ENCODE results near the gene TMTC2.
A peak's percentile ranks its signal among the peaks of the same experiment; 100 is the strongest.

The TMTC2 gene

DNA sequence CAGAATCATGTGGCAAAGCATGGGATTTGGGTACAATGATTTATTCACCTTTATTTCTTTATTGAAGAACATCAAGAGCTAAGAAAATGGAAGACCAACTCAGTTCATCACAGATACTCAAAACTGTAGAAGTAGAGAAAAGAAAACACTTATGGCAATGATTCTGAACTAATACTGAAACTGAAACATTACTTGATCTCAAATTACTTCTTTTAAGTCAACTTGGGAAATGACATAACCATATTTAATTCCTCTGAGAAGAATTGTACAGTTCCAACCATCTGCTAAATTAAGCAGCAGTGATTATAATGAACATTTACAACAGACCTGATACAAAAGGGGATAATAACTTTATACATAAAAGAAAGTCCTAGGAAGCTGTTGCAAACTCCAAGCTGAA, 466.5 kb downstream of the TMTC2 start:
- no peak for DNase-seq

DNA sequence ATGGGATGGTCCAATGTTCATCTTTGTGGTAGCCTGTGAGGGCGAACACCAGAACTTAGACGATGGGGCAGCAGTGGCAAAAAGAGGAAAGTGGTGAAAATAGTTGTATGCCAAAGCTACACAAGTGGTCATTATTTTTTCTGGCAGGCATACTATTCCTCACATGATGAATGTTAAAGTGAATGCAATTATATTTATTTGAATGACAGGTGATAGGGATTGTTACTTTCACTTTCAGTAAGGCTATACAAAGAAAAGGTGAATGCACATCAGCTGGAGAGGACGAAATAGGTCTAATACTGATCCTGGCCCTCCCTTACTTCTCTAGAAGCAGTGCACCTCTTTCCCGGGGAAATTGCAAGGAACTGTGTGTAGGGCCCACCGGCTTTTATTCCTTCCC, 470.1 kb downstream of the TMTC2 start:
- DNase-seq, result no peak

- peak; percentile 6 for DNase-seq
Measured at GRCh38 chr12:83157604-83158003, 470.9 kb downstream of the TMTC2 start.

DNA sequence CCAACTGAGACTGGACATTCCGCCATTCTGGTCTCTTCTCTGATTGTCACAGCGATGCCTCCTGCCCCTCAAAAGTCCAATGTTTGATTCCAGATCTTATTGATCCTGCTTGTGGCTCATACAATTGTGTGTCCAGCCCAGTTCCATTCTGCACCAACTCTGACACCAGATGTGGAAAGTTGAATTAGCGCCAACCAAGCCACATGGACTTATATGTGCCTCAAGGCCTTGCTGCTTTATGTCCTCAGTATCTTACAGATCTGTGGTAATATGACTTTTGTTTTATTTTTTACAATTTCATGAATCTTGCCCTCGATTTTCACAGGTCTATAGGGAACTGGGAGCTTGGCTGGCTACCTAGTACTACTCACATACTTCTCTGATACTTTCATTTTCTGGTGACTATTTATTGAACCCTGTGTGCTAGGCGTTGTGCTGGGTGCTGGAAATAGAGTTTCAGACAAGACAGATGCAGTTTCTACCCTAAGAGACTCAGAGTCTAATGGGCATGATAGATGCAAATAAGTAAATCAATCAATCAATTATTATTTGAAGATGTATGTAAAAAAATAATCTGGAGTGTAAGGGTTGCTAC, 472.0 kb downstream of the TMTC2 start:
- DNase-seq, result no peak

DNA sequence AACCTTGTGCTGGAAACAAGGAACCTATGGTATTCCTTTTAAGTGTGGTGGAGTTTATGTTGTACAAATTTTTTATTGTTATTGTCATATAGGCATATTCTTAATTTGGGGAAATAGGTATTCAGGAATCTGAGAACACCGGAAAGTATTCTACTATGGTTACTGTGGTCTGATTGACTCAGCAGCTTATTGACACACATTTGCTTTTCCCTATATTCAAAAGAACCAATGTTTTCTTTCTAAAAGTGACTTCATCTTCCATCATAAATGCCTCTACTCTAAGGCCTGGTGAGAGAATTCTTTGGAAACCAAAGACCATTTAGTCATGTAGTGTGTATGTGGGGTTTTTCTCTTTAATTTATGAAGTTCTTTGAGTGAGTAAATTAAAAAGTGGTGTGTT, 474.8 kb downstream of the TMTC2 start:
- DNase-seq, result no peak

DNA sequence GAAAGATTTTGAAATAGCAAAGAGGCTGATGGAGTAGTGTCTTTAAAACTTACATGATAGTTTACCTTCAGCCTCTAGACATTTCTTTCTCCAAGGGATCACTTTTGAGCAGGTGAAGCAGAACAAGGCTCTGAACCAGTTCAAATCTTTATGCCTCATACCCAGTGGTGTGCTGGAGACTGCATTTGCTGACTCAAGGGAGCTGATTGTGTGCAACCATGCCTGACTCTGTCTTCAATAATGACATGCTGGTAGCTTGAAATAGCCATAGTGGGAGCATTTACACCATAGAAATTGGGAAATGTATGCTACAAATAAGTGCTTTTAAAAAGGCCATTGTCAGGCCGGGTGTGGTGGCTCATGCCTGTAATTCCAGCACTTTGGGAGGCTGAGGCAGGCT, 482.0 kb downstream of the TMTC2 start:
- DNase-seq, result no peak

DNA sequence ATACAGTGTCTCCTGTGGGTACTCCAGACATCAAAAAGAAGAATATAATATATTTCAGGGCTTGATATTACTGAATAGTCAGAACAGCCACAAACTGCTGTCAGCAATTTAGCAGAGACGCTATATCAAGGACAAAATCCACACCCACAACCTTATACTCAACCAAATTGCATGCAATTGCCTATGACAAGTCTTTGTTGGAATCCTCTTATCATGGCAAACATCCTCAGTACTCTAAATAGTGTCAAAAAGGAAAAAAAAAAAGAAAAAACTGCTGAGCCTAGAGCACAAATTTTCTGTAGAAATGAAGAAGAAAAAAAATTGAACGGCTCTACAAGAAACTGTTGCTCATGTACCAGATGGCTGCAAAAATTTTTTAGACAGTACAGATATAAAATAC, 485.7 kb downstream of the TMTC2 start:
- DNase-seq, result peak; percentile 9

GRCh38 chr12:83172866-83173649, 486.4 kb downstream of the TMTC2 start:
- DNase-seq, result no peak

GRCh38 chr12:83179999-83180398, 493.3 kb downstream of the TMTC2 start:
- DNase-seq, result peak; percentile 34

GRCh38 chr12:83181074-83181473, 494.4 kb downstream of the TMTC2 start:
- no peak for DNase-seq

GRCh38 chr12:83183132-83183531, 496.4 kb downstream of the TMTC2 start:
- DNase-seq, result no peak
